ENCODE measurements around the gene SYNGR1. TPM values are rescaled to one million over a fixed set of nuclear protein-coding genes. Genes with fewer than 3 reads are reported as not detected.

The SYNGR1 gene
- total RNA-seq, 1 experiment from 2014 or later = 7.0 TPM

- no peak for DNase-seq (ENCODE audit: extremely low read depth, low read depth)
These were observed 17.2 kb downstream of the SYNGR1 start for GRCh38 chr22:39367035-39367434.

- DNase-seq (ENCODE audit: extremely low read depth, low read depth) = no peak
These were observed 18.7 kb downstream of the SYNGR1 start for GRCh38 chr22:39368461-39368911.

GRCh38 chr22:39369186-39369585, 19.4 kb downstream of the SYNGR1 start:
- no peak for DNase-seq (ENCODE audit: extremely low read depth, low read depth)

- DNase-seq (ENCODE audit: extremely low read depth, low read depth) = no peak
These were observed 19.8 kb downstream of the SYNGR1 start for GRCh38 chr22:39369586-39369985.

- DNase-seq (ENCODE audit: extremely low read depth, low read depth) = no peak
These were observed 21.9 kb downstream of the SYNGR1 start for GRCh38 chr22:39371732-39372131.

GRCh38 chr22:39374191-39374590, 24.4 kb downstream of the SYNGR1 start:
- DNase-seq (ENCODE audit: extremely low read depth, low read depth) = no peak

- no peak for DNase-seq (ENCODE audit: extremely low read depth, low read depth)
These were observed 25.0 kb downstream of the SYNGR1 start for GRCh38 chr22:39374801-39375200.

- no peak for DNase-seq (ENCODE audit: extremely low read depth, low read depth)
These were observed 25.9 kb downstream of the SYNGR1 start for GRCh38 chr22:39375646-39376045.

- DNase-seq (ENCODE audit: extremely low read depth, low read depth) = no peak
These were observed 30.3 kb downstream of the SYNGR1 start for GRCh38 chr22:39379756-39380730.

- no peak for DNase-seq (ENCODE audit: extremely low read depth, low read depth)
These were observed 31.4 kb downstream of the SYNGR1 start for GRCh38 chr22:39381009-39381755.

- DNase-seq (ENCODE audit: extremely low read depth, low read depth) = no peak
These were observed 32.1 kb downstream of the SYNGR1 start for GRCh38 chr22:39381930-39382329.

GRCh38 chr22:39382410-39382809, 32.6 kb downstream of the SYNGR1 start:
- DNase-seq (ENCODE audit: extremely low read depth, low read depth) = no peak

- no peak for DNase-seq (ENCODE audit: extremely low read depth, low read depth)
These were observed 34.2 kb downstream of the SYNGR1 start for GRCh38 chr22:39383841-39384625.

- DNase-seq (ENCODE audit: extremely low read depth, low read depth) = no peak
These were observed 35.1 kb downstream of the SYNGR1 start for GRCh38 chr22:39384750-39385480.

GRCh38 chr22:39388261-39389011, 38.6 kb downstream of the SYNGR1 start:
- DNase-seq (ENCODE audit: extremely low read depth, low read depth) = peak; percentile 59

GRCh38 chr22:39389420-39389819, 39.6 kb downstream of the SYNGR1 start:
- DNase-seq (ENCODE audit: extremely low read depth, low read depth) = no peak

GRCh38 chr22:39392341-39392948, 42.7 kb downstream of the SYNGR1 start:
- no peak for DNase-seq (ENCODE audit: extremely low read depth, low read depth)

GRCh38 chr22:39395936-39396796, 46.4 kb downstream of the SYNGR1 start:
- no peak for DNase-seq (ENCODE audit: extremely low read depth, low read depth)

Measured in NCI-H460 (cell line).